GM23338 (cell line): ENCODE measurements around the gene ZNRD2. TPM values are rescaled to one million over a fixed set of nuclear protein-coding genes. Genes with fewer than 3 reads are reported as not detected.
A peak's percentile ranks its signal among the peaks of the same experiment; 100 is the strongest.
"Not testable (repeated sequence)": the region's sequence is repeated elsewhere in the genome, so short reads cannot be mapped to it uniquely, and the experiment has no call there.

Experiments used
- ATAC-seq: fragments of 200-7000 bp; cut with Tn5 transposase; 3 replicates; pipeline ENCODE4 v1.9.1; 2020
- DNase-seq: peaks from one replicate; pipeline ENCODE4 v3.0.0-alpha.2; 2015; ENCODE audit warnings: low spot score
- H2AFZ ChIP-seq: fragments of 200-600 bp; sonication (generic); 2 replicates; pipeline ENCODE4 v1.8.0; 2016; ENCODE audit warnings: antibody characterized with exemption, mild to moderate bottlenecking, moderate library complexity
- H3F3A ChIP-seq: fragments of 200-600 bp; sonication (generic); replicated peaks from 2 replicates; pipeline ENCODE4 v1.8.0; 2017; ENCODE audit warnings: antibody characterized with exemption, mixed run types, low read depth
- H3K27ac ChIP-seq: fragments of 200-600 bp; sonication (generic); 2 replicates; pipeline ENCODE4 v1.6.1; 2016; ENCODE audit warnings: low read depth
- H3K27me3 ChIP-seq: fragments of 200-600 bp; sonication (generic); 2 replicates; pipeline ENCODE4 v1.8.0; 2016; ENCODE audit warnings: mild to moderate bottlenecking, mixed run types, moderate library complexity; ENCODE audit not compliant: insufficient read depth
- H3K36me3 ChIP-seq: fragments of 200-600 bp; sonication (generic); 2 replicates; pipeline ENCODE4 v1.8.0; 2016; ENCODE audit warnings: mild to moderate bottlenecking; ENCODE audit not compliant: insufficient read depth
- H3K4me1 ChIP-seq: fragments of 200-600 bp; sonication (generic); 2 replicates; pipeline ENCODE4 v1.8.0; 2016; ENCODE audit warnings: mild to moderate bottlenecking, moderate library complexity; ENCODE audit not compliant: insufficient read depth
- H3K4me2 ChIP-seq: fragments of 200-600 bp; sonication (generic); 2 replicates; pipeline ENCODE4 v1.7.1; 2017; ENCODE audit warnings: mixed run types
- H3K4me3 ChIP-seq: fragments of 200-600 bp; sonication (generic); 2 replicates; pipeline ENCODE4 v1.6.1; 2016; ENCODE audit warnings: mixed run types
- H3K79me2 ChIP-seq: fragments of 200-600 bp; sonication (generic); replicated peaks from 2 replicates; pipeline ENCODE4 v1.8.0; 2017; ENCODE audit warnings: mild to moderate bottlenecking; ENCODE audit not compliant: insufficient read depth
- H3K9me2 ChIP-seq: fragments of 200-600 bp; sonication (generic); 2 replicates; pipeline ENCODE4 v1.8.0; 2017; ENCODE audit not compliant: insufficient read depth
- H4K20me1 ChIP-seq: fragments of 200-600 bp; sonication (generic); replicated peaks from 2 replicates; pipeline ENCODE4 v1.8.0; 2017; ENCODE audit warnings: mild to moderate bottlenecking; ENCODE audit not compliant: insufficient read depth
- H3K27ac Mint-ChIP-seq: 2 replicates; pipeline ENCODE4 v1.8.0; 2020; ENCODE audit warnings: inconsistent platforms, mild to moderate bottlenecking, moderate library complexity, mixed read lengths
- H3K27me3 Mint-ChIP-seq: 3 replicates; pipeline ENCODE4 v1.8.0; 2022; ENCODE audit warnings: low read depth, mild to moderate bottlenecking, moderate library complexity, mixed read lengths, inconsistent platforms; ENCODE audit not compliant: insufficient read depth, poor library complexity
- H3K36me3 Mint-ChIP-seq: 3 replicates; pipeline ENCODE4 v1.8.0; 2021; ENCODE audit warnings: low read depth, mild to moderate bottlenecking, inconsistent platforms, moderate library complexity, mixed read lengths
- H3K4me1 Mint-ChIP-seq: 3 replicates; pipeline ENCODE4 v1.8.0; 2020; ENCODE audit warnings: mild to moderate bottlenecking, inconsistent platforms, mixed read lengths
- H3K4me3 Mint-ChIP-seq: 3 replicates; pipeline ENCODE4 v1.8.0; 2021; ENCODE audit warnings: moderate library complexity, mild to moderate bottlenecking, inconsistent platforms, mixed read lengths
- H3K9me3 Mint-ChIP-seq: 3 replicates; pipeline ENCODE4 v1.8.0; 2020; ENCODE audit warnings: moderate library complexity, mild to moderate bottlenecking, inconsistent platforms, mixed read lengths
- CREB1 ChIP-seq: fragments of 250-450 bp; sonication (Bioruptor Pico); IDR thresholded peaks from 2 replicates; pipeline ENCODE4 v1.5.0; 2020; ENCODE audit warnings: low read depth, mild to moderate bottlenecking, moderate library complexity
- POLR2AphosphoS5 ChIP-seq: IDR thresholded peaks from 2 replicates; pipeline ENCODE4 v1.6.1; 2016; ENCODE audit warnings: antibody characterized with exemption, low read depth
- ZNF331 ChIP-seq: fragments of 250-450 bp; sonication (Bioruptor Pico); IDR thresholded peaks from 2 replicates; pipeline ENCODE4 v1.5.0; 2020; ENCODE audit warnings: low read depth, mild to moderate bottlenecking, moderate library complexity
- long read RNA-seq: library from polyadenylated mRNA; unstranded; transcript quantifications from one replicate; pipeline ENCODE4 v2.0.0, GENCODE V29; 2020; ENCODE audit not compliant: unreplicated experiment
- polyA plus RNA-seq: library from polyadenylated mRNA; unstranded; fragments of >200 nt; fragmentation: Nextera tagmentation; extraction: Ambion mirVana; gene quantifications from 2 replicates; pipeline ENCODE4 v1.2.1, GENCODE V29; 2016
- total RNA-seq: library from RNA; depleted of rRNA; stranded (reverse); fragments of >200 nt; shearing (Covaris generic); gene quantifications from 2 replicates; pipeline ENCODE4 v1.2.3, GENCODE V29; 2014; rRNA removed
- TF ChIP-seq, protein P1 (sequence below), 2 experiments: fragments of 200-600 bp in 1 of 2; sonication (generic) in 1 of 2; conservative IDR thresholded peaks; 2 replicates each; pipeline versions ENCODE4 v1.5.1 to v1.6.1; 2016 to 2017; ENCODE audit warnings: antibody characterized with exemption in 2 of 2, low read depth in 2 of 2, mild to moderate bottlenecking in 2 of 2, moderate library complexity in 1 of 2
- TF ChIP-seq, protein P2 (sequence below): IDR thresholded peaks from 2 replicates; pipeline ENCODE4 v1.6.1; 2016; ENCODE audit warnings: antibody characterized with exemption

The ZNRD2 gene, protein sequence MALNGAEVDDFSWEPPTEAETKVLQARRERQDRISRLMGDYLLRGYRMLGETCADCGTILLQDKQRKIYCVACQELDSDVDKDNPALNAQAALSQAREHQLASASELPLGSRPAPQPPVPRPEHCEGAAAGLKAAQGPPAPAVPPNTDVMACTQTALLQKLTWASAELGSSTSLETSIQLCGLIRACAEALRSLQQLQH
- total RNA-seq: 78.1 and 78.6 TPM in 2 replicates
- 140 and 148 TPM in 2 replicates for polyA plus RNA-seq
- long read RNA-seq, transcript SSSCA1-206 (3 exons, 879 nt): minor isoform, 6 of 54 reads
- long read RNA-seq, transcript SSSCA1-201 (4 exons, 698 nt): major isoform, 46 of 54 reads
- long read RNA-seq, partial matches to known transcripts: 0 of 54 reads
- long read RNA-seq, other reads (novel, unspliced or antisense): 2 of 54 reads

DNA sequence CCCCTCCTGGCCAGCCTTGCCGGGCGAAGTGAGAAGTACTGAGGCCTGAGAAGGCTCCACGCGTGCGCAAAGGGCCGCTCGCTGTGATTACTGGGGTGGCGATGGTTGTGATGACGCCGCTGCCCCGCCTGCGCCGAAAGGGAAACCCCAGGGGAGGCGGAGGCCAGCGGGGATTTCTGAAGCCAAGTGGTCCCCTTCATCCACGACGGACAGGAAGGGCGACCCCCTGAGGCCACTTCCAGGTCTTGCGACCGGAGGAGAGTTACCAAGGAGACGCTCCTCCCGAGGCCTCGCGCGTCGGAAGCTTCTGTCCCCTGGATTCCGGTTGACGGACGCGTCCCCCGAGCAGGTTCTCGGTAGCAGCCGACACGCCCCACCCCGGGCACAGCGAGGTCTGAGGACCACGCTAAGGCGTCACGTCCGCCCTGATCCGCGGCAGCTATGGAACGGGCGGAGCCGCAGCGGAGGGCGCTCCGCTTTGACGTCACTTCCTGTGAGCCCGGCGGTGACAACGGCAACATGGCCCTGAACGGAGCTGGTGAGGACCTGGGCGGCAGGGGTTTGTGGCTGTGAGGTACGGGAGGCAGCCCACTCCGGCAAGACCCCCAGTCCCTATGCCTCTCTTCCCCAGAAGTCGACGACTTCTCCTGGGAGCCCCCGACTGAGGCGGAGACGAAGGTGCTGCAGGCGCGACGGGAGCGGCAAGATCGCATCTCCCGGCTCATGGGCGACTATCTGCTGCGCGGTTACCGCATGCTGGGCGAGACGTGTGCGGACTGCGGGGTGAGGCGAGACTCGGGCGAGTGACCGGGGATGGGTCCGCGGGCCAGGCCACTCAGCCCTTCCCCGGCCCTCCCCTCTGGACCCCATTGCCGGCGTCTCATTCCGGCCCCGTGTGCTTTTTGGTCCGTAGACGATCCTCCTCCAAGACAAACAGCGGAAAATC is at the start of gene ZNRD2:
TSS of gene ZNRD2 (plus strand) at position 505 of the 946 bp plus-strand sequence. CDS start at position 520, 15 bp downstream.
- no peak for TF ChIP-seq ZNF331
- TF ChIP-seq, protein P1, sequence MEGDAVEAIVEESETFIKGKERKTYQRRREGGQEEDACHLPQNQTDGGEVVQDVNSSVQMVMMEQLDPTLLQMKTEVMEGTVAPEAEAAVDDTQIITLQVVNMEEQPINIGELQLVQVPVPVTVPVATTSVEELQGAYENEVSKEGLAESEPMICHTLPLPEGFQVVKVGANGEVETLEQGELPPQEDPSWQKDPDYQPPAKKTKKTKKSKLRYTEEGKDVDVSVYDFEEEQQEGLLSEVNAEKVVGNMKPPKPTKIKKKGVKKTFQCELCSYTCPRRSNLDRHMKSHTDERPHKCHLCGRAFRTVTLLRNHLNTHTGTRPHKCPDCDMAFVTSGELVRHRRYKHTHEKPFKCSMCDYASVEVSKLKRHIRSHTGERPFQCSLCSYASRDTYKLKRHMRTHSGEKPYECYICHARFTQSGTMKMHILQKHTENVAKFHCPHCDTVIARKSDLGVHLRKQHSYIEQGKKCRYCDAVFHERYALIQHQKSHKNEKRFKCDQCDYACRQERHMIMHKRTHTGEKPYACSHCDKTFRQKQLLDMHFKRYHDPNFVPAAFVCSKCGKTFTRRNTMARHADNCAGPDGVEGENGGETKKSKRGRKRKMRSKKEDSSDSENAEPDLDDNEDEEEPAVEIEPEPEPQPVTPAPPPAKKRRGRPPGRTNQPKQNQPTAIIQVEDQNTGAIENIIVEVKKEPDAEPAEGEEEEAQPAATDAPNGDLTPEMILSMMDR (conservative IDR thresholded peaks at IDR 0.05; ENCODE audit: low read depth in 2 of 2): peak; percentile 54 to 81
- TF ChIP-seq, protein P2, sequence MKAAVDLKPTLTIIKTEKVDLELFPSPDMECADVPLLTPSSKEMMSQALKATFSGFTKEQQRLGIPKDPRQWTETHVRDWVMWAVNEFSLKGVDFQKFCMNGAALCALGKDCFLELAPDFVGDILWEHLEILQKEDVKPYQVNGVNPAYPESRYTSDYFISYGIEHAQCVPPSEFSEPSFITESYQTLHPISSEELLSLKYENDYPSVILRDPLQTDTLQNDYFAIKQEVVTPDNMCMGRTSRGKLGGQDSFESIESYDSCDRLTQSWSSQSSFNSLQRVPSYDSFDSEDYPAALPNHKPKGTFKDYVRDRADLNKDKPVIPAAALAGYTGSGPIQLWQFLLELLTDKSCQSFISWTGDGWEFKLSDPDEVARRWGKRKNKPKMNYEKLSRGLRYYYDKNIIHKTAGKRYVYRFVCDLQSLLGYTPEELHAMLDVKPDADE: peak; percentile 92
- peak; percentile 98 for TF ChIP-seq CREB1 (CRISPR knock-in tag)
- peak; percentile 76 for TF ChIP-seq POLR2AphosphoS5
- peaks cover 9% of the 10 kb centered on the region for H3K36me3 Mint-ChIP-seq
- Histone ChIP-seq H3K4me2 (peak within 1 kb of the TSS; percentile 99), H3K36me3 (no peaks in the 10 kb centered on the region), H3K27ac (peak within 1 kb of the TSS; percentile 87), H3K9me2 (no peaks in the 10 kb centered on the region), H3K4me1 (peaks cover 24% of the 10 kb centered on the region), H3K4me3 (peak within 1 kb of the TSS; percentile 91), H3K79me2 (peaks cover 8% of the 10 kb centered on the region), H4K20me1 (peaks cover 8% of the 10 kb centered on the region), H2AFZ (peak within 1 kb of the TSS; percentile 98), H3K27me3 (peaks cover 11% of the 10 kb centered on the region), H3F3A (peaks cover 35% of the 10 kb centered on the region)
- peaks cover 21% of the 10 kb centered on the region for H3K27me3 Mint-ChIP-seq
- H3K27ac Mint-ChIP-seq: peak within 1 kb of the TSS; percentile 99
- H3K4me3 Mint-ChIP-seq: peak within 1 kb of the TSS; percentile 100
- peaks cover 41% of the 10 kb centered on the region for H3K4me1 Mint-ChIP-seq
- no peaks in the 10 kb centered on the region for H3K9me3 Mint-ChIP-seq
- DNase-seq (peak; percentile 99), ATAC-seq (peak; percentile 77)

DNA sequence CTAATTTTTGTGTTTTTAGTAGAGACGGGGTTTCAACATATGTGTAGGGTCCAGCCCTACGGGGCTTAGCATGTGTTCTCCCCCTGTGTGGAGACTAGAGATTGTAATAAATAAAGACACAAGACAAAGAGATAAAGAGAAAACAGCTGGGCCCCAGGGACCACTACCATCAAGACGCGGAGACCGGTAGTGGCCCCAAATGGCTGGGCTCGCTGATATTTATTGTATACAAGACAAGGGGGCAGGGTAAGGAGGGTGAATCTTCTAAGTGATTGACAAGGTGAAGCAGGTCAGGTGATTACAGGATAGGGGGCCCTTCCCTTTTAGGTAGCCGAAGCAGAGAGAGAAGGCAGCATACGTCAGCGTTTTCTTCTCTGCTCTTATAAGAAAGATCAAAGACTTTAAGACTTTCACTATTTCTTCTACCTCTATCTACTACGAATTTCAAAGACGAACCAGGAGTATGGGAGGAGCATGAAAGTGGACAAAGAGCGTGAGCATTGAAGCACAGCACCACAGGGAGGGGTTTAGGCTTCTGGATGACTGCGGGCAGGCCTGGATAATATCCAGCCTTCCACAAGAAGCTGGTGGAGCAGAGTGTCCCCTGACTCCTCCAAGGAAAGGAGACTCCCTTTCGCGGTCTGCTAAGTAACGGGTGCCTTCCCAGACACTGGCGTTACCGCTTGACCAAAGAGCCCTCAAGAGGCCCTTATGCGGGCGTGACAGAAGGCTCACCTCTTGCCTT is 48.3 kb upstream of the ZNRD2 start:
- H3K27me3 ChIP-seq, H3K9me3 Mint-ChIP-seq, H3K4me1 ChIP-seq, H3K27ac Mint-ChIP-seq, H3K4me3 Mint-ChIP-seq, ATAC-seq, H3K79me2 ChIP-seq, H3K36me3 ChIP-seq, H3K9me2 ChIP-seq, H3K4me2 ChIP-seq, H3K36me3 Mint-ChIP-seq, H3K27ac ChIP-seq, H3F3A ChIP-seq, H3K4me3 ChIP-seq, H4K20me1 ChIP-seq, DNase-seq, H3K27me3 Mint-ChIP-seq: not testable (repeated sequence)
- peaks cover 15% of the 10 kb centered on the region for H3K4me1 Mint-ChIP-seq
- peak overlapping the region; percentile 72 for H2AFZ ChIP-seq

DNA sequence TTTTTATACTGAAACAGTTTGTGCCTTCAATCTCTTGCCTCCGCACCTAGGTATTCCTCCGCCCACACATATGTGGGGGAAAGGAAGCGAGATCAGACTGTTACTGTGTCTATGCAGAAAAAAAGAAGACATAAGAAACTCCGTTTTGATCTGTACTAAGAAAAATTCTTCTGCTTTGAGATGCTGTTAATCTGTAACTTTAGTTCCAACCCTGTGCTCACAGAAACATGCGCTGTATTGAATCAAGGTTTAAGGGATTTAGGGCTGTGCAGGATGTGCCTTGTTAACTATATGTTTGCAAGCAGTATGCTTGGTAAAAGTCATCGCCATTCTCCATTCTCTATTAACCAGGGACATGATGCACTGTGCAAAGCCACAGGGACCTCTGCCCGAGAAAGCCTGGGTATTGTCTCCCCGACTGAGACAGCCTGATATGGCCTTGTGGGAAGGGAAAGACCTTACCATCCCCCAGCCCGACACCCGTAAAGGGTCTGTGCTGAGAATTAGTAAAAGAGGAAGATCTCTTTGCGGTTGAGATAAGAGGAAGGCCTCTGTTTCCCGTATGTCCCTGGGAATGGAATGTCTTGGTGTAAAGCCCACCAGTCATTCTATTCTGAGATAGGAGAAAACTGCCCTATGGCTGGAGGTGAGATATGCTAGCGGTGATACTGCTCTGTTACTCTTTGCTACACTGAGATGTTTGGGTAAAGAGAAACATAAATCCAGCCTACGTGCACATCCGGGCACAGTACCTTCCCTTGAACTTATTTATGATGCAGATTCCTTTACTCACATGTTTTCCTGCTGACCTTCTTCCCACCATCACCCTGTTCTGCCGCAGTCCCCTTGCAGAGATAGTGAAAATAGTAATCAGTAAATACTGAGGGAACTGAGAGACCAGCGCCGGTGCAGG is 47.3 kb upstream of the ZNRD2 start:
- H3F3A ChIP-seq, H3K27ac ChIP-seq, DNase-seq, H3K4me3 ChIP-seq, ATAC-seq, H3K27ac Mint-ChIP-seq, H3K4me1 ChIP-seq, H2AFZ ChIP-seq, H3K4me3 Mint-ChIP-seq, H3K9me3 Mint-ChIP-seq, H3K79me2 ChIP-seq, H3K9me2 ChIP-seq, H3K27me3 ChIP-seq, H3K27me3 Mint-ChIP-seq, H3K4me2 ChIP-seq, H3K36me3 ChIP-seq, H4K20me1 ChIP-seq: not testable (repeated sequence)
- Mint-ChIP-seq H3K4me1 (peaks cover 15% of the 10 kb centered on the region), H3K36me3 (peaks cover 11% of the 10 kb centered on the region; the same call in 2 of the 3 replicates)

DNA sequence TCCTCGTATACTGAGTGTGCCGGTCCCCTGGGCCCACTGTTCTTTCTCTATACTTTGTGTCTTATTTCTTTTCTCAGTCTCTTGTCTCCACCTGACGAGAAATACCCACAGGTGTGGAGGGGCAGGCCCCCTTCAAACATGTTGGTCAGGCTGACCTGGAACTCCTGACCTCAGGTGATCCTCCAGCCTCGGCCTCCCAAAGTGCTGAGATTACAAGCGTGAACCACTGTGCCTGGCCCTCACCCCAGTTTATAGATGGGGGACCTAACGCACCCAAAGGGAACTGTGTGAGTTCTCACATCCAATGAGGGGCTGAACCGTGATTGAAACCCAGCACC is 46.7 kb upstream of the ZNRD2 start:
- not testable (repeated sequence) for H3K27ac Mint-ChIP-seq, H2AFZ ChIP-seq, H3K4me2 ChIP-seq

More for the DNA sequence above, 46.7 kb upstream of the ZNRD2 start:
- not testable (repeated sequence) for H3K9me3 Mint-ChIP-seq, H3K27me3 ChIP-seq, DNase-seq, H3K27me3 Mint-ChIP-seq, H3K4me3 ChIP-seq, H3K4me1 ChIP-seq, H3F3A ChIP-seq, H3K79me2 ChIP-seq, ATAC-seq, H4K20me1 ChIP-seq, H3K9me2 ChIP-seq, H3K27ac ChIP-seq, H3K36me3 ChIP-seq, H3K4me3 Mint-ChIP-seq
- peaks cover 15% of the 10 kb centered on the region for H3K4me1 Mint-ChIP-seq
- peaks cover 11% of the 10 kb centered on the region; the same call in 2 of the 3 replicates for H3K36me3 Mint-ChIP-seq
